Urinary bladder (tissue), 4 donors: Measurements from ENCODE around the gene ANKUB1. TPM values are rescaled to one million over a fixed set of nuclear protein-coding genes. Genes with fewer than 3 reads are reported as not detected.

Source experiments
- DNase-seq: peaks from one replicate; pipeline ENCODE4 v3.0.0-alpha.2; 2015; ENCODE audit errors: extremely low spot score
- H3K27ac ChIP-seq: one replicate; pipeline ENCODE4 v1.5.1; 2013; ENCODE audit warnings: low read depth, mild to moderate bottlenecking, moderate library complexity
- H3K36me3 ChIP-seq: one replicate; pipeline ENCODE4 v1.6.1; 2013; ENCODE audit warnings: mild to moderate bottlenecking, moderate library complexity; ENCODE audit not compliant: insufficient read depth
- H3K4me1 ChIP-seq: one replicate; pipeline ENCODE4 v1.6.1; 2013; ENCODE audit warnings: mild to moderate bottlenecking, moderate library complexity; ENCODE audit not compliant: insufficient read depth
- H3K4me3 ChIP-seq: one replicate; pipeline ENCODE4 v1.5.1; 2013; ENCODE audit warnings: low read depth, low read length
- WGBS: extraction: QIAGEN DNeasy Blood & Tissue Kit; methylation state at CpG from one replicate; pipeline ENCODE4 v1.1.7; 2013; 5-methylcytosine and 5-hydroxymethylcytosine counted together
- polyA plus RNA-seq: library from polyadenylated mRNA; stranded (reverse); fragments of 200-250 nt; gene quantifications from one replicate; pipeline ENCODE4 v1.2.3, GENCODE V29; 2013
- total RNA-seq: library from RNA; depleted of rRNA; stranded (reverse); fragments of >200 nt; gene quantifications from one replicate; pipeline ENCODE4 v1.2.3, GENCODE V29; 2014
- donor health status: healthy with polysubstance abuse.
- donor health status: healthy.

Gene ANKUB1
- total and polyA plus RNA-seq, 2 donors = not detected

DNA sequence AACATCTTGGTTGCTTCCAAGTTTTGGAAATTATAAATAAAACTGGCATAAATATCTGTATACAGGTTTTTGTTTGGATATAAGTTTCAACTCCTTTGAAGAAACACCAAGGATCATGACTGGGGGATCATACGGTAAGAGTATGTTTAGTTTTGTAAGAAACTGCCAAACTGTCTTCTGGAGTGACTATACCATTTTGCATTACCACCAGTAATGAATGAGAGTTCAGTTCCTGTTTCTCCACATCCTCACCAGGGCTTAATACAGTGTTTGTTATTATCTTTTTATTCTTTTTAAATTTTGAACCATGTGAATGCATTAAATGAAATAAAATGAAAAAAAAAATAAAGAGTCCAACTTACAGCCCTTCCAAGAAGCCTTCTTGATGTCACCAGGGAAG, 3.7 kb upstream of the ANKUB1 start:
- no peak overlapping the region for H3K4me3 ChIP-seq
- DNase-seq = no peak
- no peak overlapping the region for H3K27ac ChIP-seq
- no peaks in the 10 kb centered on the region for H3K4me1 ChIP-seq
- H3K36me3 ChIP-seq = no peaks in the 10 kb centered on the region
- 70% methylated on average over 1 of the region's 1 CpG for WGBS

- Histone ChIP-seq H3K4me1 (no peaks in the 10 kb centered on the region), H3K4me3 (no peak overlapping the region), H3K27ac (no peak overlapping the region), H3K36me3 (no peaks in the 10 kb centered on the region)
- WGBS = 64% methylated on average over 3 of the region's 3 CpGs
- no peak for DNase-seq
These were observed 1.7 kb downstream of the ANKUB1 start for GRCh38 chr3:149790698-149791097.

GRCh38 chr3:149790268-149790667, 2.1 kb downstream of the ANKUB1 start:
- DNase-seq = no peak
- no peak overlapping the region for H3K4me3 ChIP-seq
- no peaks in the 10 kb centered on the region for H3K4me1 ChIP-seq
- H3K36me3 ChIP-seq = no peaks in the 10 kb centered on the region
- WGBS = 67% methylated on average over 2 of the region's 2 CpGs
- H3K27ac ChIP-seq = no peak overlapping the region

GRCh38 chr3:149784064-149784704, 8.2 kb downstream of the ANKUB1 start:
- H3K27ac ChIP-seq = no peak overlapping the region
- 87% methylated on average over 5 of the region's 5 CpGs for WGBS

GRCh38 chr3:149783576-149783975, 8.8 kb downstream of the ANKUB1 start:
- no peak for DNase-seq
- H3K4me3 ChIP-seq = no peak overlapping the region

More at GRCh38 chr3:149784064-149784704, 8.2 kb downstream of the ANKUB1 start:
- no peaks in the 10 kb centered on the region for H3K36me3 ChIP-seq
- no peak for DNase-seq
- H3K4me1 ChIP-seq = no peaks in the 10 kb centered on the region
- no peak overlapping the region for H3K4me3 ChIP-seq

DNA sequence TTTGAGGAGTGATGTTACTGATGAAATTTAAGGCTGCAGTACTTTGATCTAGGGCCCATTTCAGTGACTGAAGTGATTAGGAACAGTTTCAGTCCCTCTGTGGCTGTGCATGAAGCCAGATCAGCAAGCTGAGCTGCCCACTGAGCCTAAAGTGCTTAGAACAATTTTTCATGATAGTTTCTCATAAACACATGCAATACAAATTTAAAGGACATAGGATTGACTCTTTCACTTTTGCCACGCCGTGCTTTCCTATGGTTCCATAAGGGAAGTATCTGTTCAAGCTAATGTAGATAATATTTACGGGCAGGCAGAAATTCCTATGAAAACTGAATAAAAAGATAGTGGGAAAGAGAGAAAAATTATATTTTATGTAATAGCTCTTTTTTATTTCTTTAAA, 10.6 kb downstream of the ANKUB1 start:
- Histone ChIP-seq H3K36me3 (no peaks in the 10 kb centered on the region), H3K4me1 (no peaks in the 10 kb centered on the region), H3K4me3 (no peak overlapping the region), H3K27ac (no peak overlapping the region)
- DNase-seq = no peak
- WGBS = 85% methylated on average over 3 of the region's 3 CpGs

More at GRCh38 chr3:149783576-149783975, 8.8 kb downstream of the ANKUB1 start:
- Histone ChIP-seq H3K4me1 (no peaks in the 10 kb centered on the region), H3K27ac (no peak overlapping the region), H3K36me3 (no peaks in the 10 kb centered on the region)

DNA sequence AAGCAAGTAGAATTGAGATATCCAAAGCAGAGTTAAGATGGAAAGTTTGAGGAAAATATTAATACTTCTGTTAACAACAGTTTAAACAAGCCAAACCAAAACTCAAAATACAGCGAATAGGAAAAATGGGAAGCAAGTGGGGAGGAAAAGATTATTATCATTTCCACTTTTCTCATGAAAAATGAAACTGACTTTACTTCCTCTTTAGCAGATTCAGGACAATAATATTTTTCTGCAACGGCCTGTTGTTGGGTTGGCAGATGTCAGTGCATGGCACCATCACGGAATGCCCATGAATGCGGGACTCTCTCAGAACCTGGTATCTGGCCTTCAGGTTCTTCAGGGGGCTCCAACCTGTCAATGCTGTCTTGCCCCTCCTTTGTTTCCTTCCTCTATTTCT, 11.1 kb downstream of the ANKUB1 start:
- WGBS = 82% methylated on average over 4 of the region's 4 CpGs
- H3K36me3 ChIP-seq = no peaks in the 10 kb centered on the region
- DNase-seq = no peak
- H3K4me1 ChIP-seq = no peaks in the 10 kb centered on the region
- no peak overlapping the region for H3K27ac ChIP-seq
- H3K4me3 ChIP-seq = no peak overlapping the region

DNA sequence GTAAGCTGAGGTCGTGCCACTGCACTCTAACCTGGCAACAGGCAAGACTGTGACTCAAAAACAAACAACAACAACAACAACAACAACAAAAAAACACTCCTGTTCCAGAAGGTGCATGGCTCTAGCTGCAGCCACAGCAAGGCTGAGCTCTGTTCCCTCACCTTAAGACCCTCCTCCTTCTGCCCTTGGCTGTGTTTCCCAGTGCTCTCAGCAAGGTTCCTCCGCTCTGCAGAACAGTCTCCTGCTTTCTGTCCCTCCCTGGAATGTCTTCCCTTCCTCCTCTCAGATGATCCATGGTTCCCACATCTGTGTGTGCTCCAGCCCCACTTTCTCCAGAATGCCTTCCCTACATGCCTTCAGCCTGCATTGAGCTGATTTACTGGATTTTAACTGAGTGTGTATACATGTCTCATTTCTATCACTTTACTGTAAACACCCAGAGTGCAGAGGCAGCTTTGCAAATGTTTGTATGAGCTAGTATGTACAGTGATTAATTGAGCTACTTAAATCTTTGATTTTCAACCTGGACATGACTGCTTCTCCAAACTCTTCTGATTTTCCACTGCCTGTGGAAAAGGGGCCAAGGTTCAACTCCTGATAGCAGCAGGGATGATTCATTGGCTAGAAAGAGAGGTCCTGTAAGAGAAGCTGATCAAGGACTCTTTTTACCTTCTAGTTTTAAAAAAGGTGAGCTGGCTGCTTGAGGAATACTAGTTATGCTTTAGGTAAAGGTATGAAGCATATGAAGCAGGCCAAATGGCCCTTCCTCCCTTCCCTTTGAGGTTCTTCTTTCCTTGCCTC, 14.7 kb downstream of the ANKUB1 start:
- Histone ChIP-seq H3K4me3 (no peak overlapping the region), H3K27ac (no peak overlapping the region), H3K4me1 (no peaks in the 10 kb centered on the region), H3K36me3 (no peaks in the 10 kb centered on the region)
- no peak for DNase-seq
- WGBS = 53% methylated on average over 2 of the region's 2 CpGs

- DNase-seq = no peak
- H3K27ac ChIP-seq = no peak overlapping the region
- 64% methylated on average over 1 of the region's 1 CpG for WGBS
- H3K4me3 ChIP-seq = no peak overlapping the region
- H3K36me3 ChIP-seq = no peaks in the 10 kb centered on the region
- H3K4me1 ChIP-seq = no peaks in the 10 kb centered on the region
These were observed 16.2 kb downstream of the ANKUB1 start for GRCh38 chr3:149776170-149776569.

DNA sequence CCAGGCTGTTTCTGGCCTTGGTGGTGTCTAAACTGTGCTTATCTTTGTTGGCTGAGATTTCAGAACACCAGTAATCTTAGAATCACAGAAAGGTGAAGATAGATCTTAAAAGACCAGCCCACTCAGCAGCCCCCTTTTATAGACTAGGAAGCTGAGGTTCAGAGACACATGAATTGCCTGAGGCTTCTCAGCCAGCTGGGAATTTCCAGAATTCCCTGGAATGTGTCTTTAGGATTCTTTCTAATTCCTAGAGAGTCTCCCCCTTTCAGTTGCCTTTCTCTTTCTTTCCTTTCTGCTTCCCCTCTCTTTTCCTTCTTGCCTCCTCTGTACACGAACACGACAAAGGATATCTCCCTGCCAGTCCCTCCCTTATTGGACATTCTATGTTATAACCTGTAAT, 19.5 kb downstream of the ANKUB1 start:
- no peak for DNase-seq
- Histone ChIP-seq H3K4me3 (no peak overlapping the region), H3K36me3 (no peaks in the 10 kb centered on the region), H3K4me1 (no peaks in the 10 kb centered on the region), H3K27ac (no peak overlapping the region)
- WGBS = 90% methylated on average over 2 of the region's 2 CpGs

GRCh38 chr3:149771652-149772271, 20.6 kb downstream of the ANKUB1 start:
- H3K4me3 ChIP-seq = no peak overlapping the region
- H3K27ac ChIP-seq = no peak overlapping the region
- H3K36me3 ChIP-seq = no peaks in the 10 kb centered on the region
- H3K4me1 ChIP-seq = no peaks in the 10 kb centered on the region
- 55% methylated on average over 8 of the region's 8 CpGs for WGBS
- no peak for DNase-seq

DNA sequence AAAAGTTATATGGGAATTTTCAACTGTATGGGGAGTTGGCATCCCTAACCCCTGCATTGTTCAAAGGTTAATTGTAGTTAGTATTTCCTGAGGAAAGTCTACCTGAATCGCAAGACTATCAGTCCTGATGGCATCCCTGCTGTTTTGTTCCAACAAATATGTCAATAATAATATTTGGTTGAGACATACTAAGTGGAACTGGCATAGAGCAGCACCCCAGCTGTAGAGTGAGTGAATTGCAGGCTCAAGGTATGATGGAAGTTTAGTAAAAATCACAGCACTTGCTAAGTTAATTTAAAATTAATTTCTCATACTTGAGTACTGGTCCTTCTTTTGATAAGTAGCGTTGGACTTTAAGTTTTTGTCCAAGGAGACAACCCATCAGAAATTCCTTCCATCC, 22.1 kb downstream of the ANKUB1 start:
- Histone ChIP-seq H3K4me1 (no peaks in the 10 kb centered on the region), H3K4me3 (no peak overlapping the region), H3K36me3 (no peaks in the 10 kb centered on the region), H3K27ac (no peak overlapping the region)
- WGBS = 92% methylated on average over 2 of the region's 2 CpGs
- no peak for DNase-seq

DNA sequence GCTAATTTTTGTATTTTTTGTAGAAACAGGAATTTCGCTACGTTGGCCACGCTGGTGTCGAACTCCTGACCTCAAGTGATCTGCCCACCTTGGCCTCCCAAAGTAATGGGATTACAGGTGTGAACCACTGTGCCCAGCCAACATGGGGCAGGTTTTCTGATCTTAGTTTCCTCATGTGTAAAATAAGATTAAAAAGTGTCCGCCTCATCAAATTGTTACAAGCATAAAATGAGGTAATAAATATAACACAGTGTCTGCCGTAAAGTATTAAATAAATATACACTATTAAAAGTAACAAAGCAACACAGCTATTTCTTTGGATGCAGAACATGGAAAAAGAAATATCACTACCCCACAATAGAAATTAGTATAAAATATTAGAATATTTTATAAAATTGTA, 23.6 kb downstream of the ANKUB1 start:
- no peaks in the 10 kb centered on the region for H3K4me1 ChIP-seq
- no peak for DNase-seq
- H3K4me3 ChIP-seq = no peak overlapping the region
- no peak overlapping the region for H3K27ac ChIP-seq
- 92% methylated on average over 6 of the region's 6 CpGs for WGBS
- H3K36me3 ChIP-seq = no peaks in the 10 kb centered on the region

DNA sequence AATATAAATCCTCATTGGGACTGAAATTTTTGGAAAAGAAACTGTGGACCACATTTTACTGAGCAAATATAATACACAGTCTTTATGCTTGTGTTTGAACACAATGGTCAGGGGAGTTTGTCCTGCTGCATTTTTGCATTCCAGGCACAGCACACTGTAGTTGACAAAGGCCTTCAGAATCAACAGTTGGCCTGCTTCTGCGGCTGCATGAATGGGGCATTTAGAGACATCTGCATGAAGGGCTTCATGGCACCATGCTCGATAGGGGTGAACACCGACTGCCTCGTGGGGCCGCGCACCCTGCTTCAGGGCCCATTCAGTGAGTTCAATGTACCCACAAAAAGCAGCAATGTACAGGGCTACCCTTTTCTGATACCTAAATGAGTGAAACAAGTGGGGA, 24.6 kb downstream of the ANKUB1 start:
- WGBS = 88% methylated on average over 6 of the region's 6 CpGs
- Histone ChIP-seq H3K36me3 (no peaks in the 10 kb centered on the region), H3K4me1 (no peaks in the 10 kb centered on the region), H3K27ac (no peak overlapping the region), H3K4me3 (no peak overlapping the region)
- DNase-seq = no peak
